Parathyroid adenoma (tissue), 2 donors: ENCODE results near the gene ALDH3B2.
"Not testable (repeated sequence)": the region's sequence is repeated elsewhere in the genome, so short reads cannot be mapped to it uniquely, and the experiment has no call there.

Source experiments
- H2AFZ ChIP-seq: fragments of 300-600 bp; sonication (generic); one replicate; pipeline ENCODE4 v1.7.0; 2017; ENCODE audit warnings: antibody characterized with exemption, mild to moderate bottlenecking
- H3K27ac ChIP-seq: fragments of 300-600 bp; sonication (generic); one replicate; pipeline ENCODE4 v1.7.0; 2017
- H3K27me3 ChIP-seq: fragments of 300-600 bp; sonication (generic); one replicate; pipeline ENCODE4 v1.7.0; 2017; ENCODE audit warnings: low read length; ENCODE audit not compliant: control insufficient read depth, insufficient read depth
- H3K36me3 ChIP-seq: fragments of 300-600 bp; sonication (generic); one replicate; pipeline ENCODE4 v1.7.0; 2017; ENCODE audit warnings: low read length; ENCODE audit not compliant: control insufficient read depth, insufficient read depth
- H3K4me1 ChIP-seq: fragments of 300-600 bp; sonication (generic); one replicate; pipeline ENCODE4 v1.7.0; 2017; ENCODE audit warnings: control low read depth
- H3K4me2 ChIP-seq: fragments of 300-600 bp; sonication (generic); one replicate; pipeline ENCODE4 v1.7.0; 2017; ENCODE audit warnings: low read length
- H3K4me3 ChIP-seq: fragments of 300-600 bp; sonication (generic); one replicate; pipeline ENCODE4 v1.7.0; 2017; ENCODE audit warnings: low read depth, low read length
- H3K79me2 ChIP-seq: fragments of 300-600 bp; sonication (generic); one replicate; pipeline ENCODE4 v1.7.0; 2017; ENCODE audit warnings: control low read depth
- H3K9ac ChIP-seq: fragments of 300-600 bp; sonication (generic); one replicate; pipeline ENCODE4 v1.7.0; 2017; ENCODE audit warnings: mild to moderate bottlenecking
- H3K9me3 ChIP-seq: fragments of 300-600 bp; sonication (generic); one replicate; pipeline ENCODE4 v1.7.0; 2017; ENCODE audit warnings: low read length; ENCODE audit not compliant: control insufficient read depth
- TF ChIP-seq, protein P1 (sequence below): fragments of 300-600 bp; sonication (generic); IDR thresholded peaks from one replicate; pipeline ENCODE4 v1.7.0; 2017; ENCODE audit warnings: antibody characterized with exemption, mild to moderate bottlenecking
- donor health status: primary hyperparathyroidism.

ALDH3B2 gene

DNA sequence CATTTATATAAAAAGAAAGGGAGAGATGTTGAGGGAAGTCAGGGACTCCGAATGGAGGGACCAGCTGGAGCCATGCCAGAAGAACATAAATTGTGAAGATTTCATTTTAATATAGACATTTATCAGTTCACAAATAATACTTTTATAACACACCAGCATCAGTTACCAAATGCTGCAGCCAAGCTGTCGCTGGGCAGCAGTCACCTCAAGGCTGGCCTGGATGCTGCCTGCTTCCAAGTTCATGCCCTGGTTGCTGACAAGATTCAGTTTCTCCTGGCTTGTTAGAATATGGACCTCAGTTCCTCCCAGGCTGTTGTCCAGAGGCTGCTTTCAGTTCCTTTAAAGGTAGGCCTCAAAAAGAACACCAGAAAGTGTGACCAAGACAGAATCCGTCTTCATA, 30.8 kb upstream of the ALDH3B2 start:
- Histone ChIP-seq H3K9me3 (no peaks in the 10 kb centered on the region), H3K4me1 (no peaks in the 10 kb centered on the region), H3K4me2 (no peak overlapping the region), H3K27me3 (no peaks in the 10 kb centered on the region), H3K79me2 (no peaks in the 10 kb centered on the region), H3K4me3 (no peak overlapping the region), H2AFZ (no peak overlapping the region), H3K27ac (no peak overlapping the region), H3K9ac (no peak overlapping the region), H3K36me3 (no peaks in the 10 kb centered on the region)
- TF ChIP-seq, protein P1, sequence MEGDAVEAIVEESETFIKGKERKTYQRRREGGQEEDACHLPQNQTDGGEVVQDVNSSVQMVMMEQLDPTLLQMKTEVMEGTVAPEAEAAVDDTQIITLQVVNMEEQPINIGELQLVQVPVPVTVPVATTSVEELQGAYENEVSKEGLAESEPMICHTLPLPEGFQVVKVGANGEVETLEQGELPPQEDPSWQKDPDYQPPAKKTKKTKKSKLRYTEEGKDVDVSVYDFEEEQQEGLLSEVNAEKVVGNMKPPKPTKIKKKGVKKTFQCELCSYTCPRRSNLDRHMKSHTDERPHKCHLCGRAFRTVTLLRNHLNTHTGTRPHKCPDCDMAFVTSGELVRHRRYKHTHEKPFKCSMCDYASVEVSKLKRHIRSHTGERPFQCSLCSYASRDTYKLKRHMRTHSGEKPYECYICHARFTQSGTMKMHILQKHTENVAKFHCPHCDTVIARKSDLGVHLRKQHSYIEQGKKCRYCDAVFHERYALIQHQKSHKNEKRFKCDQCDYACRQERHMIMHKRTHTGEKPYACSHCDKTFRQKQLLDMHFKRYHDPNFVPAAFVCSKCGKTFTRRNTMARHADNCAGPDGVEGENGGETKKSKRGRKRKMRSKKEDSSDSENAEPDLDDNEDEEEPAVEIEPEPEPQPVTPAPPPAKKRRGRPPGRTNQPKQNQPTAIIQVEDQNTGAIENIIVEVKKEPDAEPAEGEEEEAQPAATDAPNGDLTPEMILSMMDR = no peak

DNA sequence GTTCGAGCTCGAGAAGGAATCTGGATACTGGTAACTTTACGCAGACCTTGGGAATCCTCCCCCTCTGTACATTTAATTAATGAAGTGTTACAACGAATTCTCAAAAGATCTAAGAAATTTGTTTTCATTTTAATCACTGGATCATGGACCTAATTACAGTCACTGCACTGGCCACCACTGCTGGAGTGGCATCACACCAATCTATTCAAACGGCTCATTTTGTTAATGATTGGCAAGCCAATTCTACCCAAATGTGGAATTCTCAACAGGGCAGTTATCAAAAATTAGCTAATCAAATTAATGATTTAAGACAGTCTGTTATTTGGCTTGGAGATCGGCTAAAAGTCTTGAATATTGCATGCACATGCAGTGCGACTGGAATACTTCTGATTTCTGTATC, 30.1 kb upstream of the ALDH3B2 start:
- no peak overlapping the region for H2AFZ ChIP-seq
- no peak overlapping the region for H3K9ac ChIP-seq
- TF ChIP-seq, protein P1 = no peak
- H3K4me2 ChIP-seq = no peak overlapping the region
- no peaks in the 10 kb centered on the region for H3K9me3 ChIP-seq
- no peaks in the 10 kb centered on the region for H3K27me3 ChIP-seq
- no peaks in the 10 kb centered on the region for H3K36me3 ChIP-seq
- H3K79me2 ChIP-seq = no peaks in the 10 kb centered on the region
- no peak overlapping the region for H3K4me3 ChIP-seq
- no peak overlapping the region for H3K27ac ChIP-seq
- H3K4me1 ChIP-seq = no peaks in the 10 kb centered on the region

DNA sequence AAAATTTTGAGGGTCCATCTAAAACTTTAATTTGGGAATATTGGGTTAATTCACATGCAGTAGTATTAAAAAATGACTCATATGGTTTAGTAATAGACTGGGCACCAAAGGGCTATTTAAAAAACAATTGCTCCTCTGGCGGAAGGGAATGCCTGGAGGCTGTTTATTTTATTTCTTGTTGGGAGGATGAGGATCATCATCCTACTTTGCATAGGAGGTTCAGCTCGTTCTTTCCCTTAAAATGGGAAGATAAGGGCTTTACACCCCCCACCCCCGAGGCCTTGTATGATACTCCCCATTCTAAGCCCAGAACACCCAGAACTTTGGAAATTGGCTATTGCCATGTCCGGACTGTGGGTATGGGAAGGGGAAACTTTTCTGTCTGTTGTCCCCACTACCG, 29.3 kb upstream of the ALDH3B2 start:
- not testable (repeated sequence) for H3K9me3 ChIP-seq, H3K9ac ChIP-seq, H3K36me3 ChIP-seq, H3K27me3 ChIP-seq, H3K4me3 ChIP-seq, H3K4me2 ChIP-seq, H2AFZ ChIP-seq, H3K79me2 ChIP-seq, H3K27ac ChIP-seq, H3K4me1 ChIP-seq

DNA sequence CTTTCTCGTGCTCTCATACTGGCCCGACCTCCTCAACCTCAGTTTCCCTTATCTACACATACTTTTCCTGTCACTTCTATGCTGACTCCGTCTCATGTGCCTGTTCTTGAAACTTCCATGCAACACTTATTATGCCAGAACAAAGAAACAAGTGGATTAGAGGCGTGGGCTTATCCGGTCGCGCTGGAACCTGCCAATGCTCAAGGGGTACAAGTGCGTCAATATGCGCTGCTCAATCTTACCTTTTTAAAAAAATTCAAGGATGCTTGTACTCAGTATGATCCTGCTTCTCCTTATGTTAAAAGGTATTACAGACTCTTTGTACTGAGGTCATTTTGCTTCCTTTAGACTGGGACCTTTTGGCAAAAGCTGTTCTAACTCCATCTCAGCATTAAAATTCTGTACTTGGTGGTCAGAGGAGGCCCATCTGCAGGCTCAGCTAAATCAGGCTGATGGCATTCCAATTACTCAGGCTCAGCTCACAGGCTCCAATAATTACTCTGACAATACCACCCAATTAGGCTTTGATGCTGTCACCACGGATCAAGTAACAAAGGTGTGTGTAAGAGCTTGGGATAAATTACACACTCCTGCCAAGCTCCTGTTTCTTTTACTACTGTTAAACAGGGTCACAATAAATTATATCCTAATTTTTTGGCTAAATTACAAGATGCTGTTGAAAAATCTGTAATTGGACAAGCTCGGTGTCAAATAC, 26.3 kb upstream of the ALDH3B2 start:
- H3K4me3 ChIP-seq = no peak overlapping the region
- no peak overlapping the region for H2AFZ ChIP-seq
- no peak overlapping the region for H3K9ac ChIP-seq
- no peaks in the 10 kb centered on the region for H3K36me3 ChIP-seq
- no peaks in the 10 kb centered on the region for H3K27me3 ChIP-seq
- H3K4me2 ChIP-seq = no peak overlapping the region
- H3K9me3 ChIP-seq = no peaks in the 10 kb centered on the region
- H3K27ac ChIP-seq = no peak overlapping the region
- no peaks in the 10 kb centered on the region for H3K4me1 ChIP-seq
- no peaks in the 10 kb centered on the region for H3K79me2 ChIP-seq
- TF ChIP-seq, protein P1 = no peak

- Histone ChIP-seq H3K36me3 (no peaks in the 10 kb centered on the region), H3K4me2 (no peak overlapping the region), H3K9me3 (no peaks in the 10 kb centered on the region), H3K27ac (no peak overlapping the region), H3K4me3 (no peak overlapping the region), H3K4me1 (no peaks in the 10 kb centered on the region), H3K27me3 (no peaks in the 10 kb centered on the region), H3K79me2 (no peaks in the 10 kb centered on the region), H2AFZ (no peak overlapping the region), H3K9ac (no peak overlapping the region)
- TF ChIP-seq, protein P1 = no peak
These were observed 25.7 kb upstream of the ALDH3B2 start for GRCh38 chr11:67700141-67700540.
